Measurements from ENCODE around the gene UBQLN1.

The UBQLN1 gene

GRCh38 chr9:83688921-83689320, 18.8 kb downstream of the UBQLN1 start:
- H3K4me3 ChIP-seq (ENCODE audit: low read length in 2 of 2): no peak overlapping the region

GRCh38 chr9:83681490-83681889, 26.3 kb downstream of the UBQLN1 start:
- no peak overlapping the region for H3K9ac ChIP-seq (ENCODE audit: low read length in 2 of 2)
- peaks cover 17 to 18% of the 10 kb centered on the region in 2 donors for H3K36me3 ChIP-seq (ENCODE audit: control insufficient read depth in 2 of 2, insufficient read depth in 2 of 2, low read length in 2 of 2)
- no peaks in the 10 kb centered on the region for H3K9me3 ChIP-seq (ENCODE audit: control insufficient read depth in 2 of 2, low read length in 2 of 2)
- no peaks in the 10 kb centered on the region for H3K4me1 ChIP-seq (ENCODE audit: control insufficient read depth, insufficient read depth, low read length)
- no peak overlapping the region for H3K4me3 ChIP-seq (ENCODE audit: low read length in 2 of 2)
- no peaks in the 10 kb centered on the region for H3K27me3 ChIP-seq (ENCODE audit: control insufficient read depth in 1 of 2, insufficient read depth in 2 of 2, low read length in 2 of 2)
- no peak overlapping the region for H3K27ac ChIP-seq (ENCODE audit: low read length)

More at GRCh38 chr9:83688921-83689320, 18.8 kb downstream of the UBQLN1 start:
- Histone ChIP-seq H3K9ac (ENCODE audit: low read length in 2 of 2) (no peak overlapping the region), H3K36me3 (ENCODE audit: control insufficient read depth in 2 of 2, insufficient read depth in 2 of 2, low read length in 2 of 2) (no peaks in the 10 kb centered on the region), H3K27me3 (ENCODE audit: control insufficient read depth in 1 of 2, insufficient read depth in 2 of 2, low read length in 2 of 2) (no peaks in the 10 kb centered on the region), H3K27ac (ENCODE audit: low read length) (no peak overlapping the region), H3K9me3 (ENCODE audit: control insufficient read depth in 2 of 2, low read length in 2 of 2) (no peaks in the 10 kb centered on the region), H3K4me1 (ENCODE audit: control insufficient read depth, insufficient read depth, low read length) (no peaks in the 10 kb centered on the region)

- peaks cover 18 to 21% of the 10 kb centered on the region in 2 donors for H3K36me3 ChIP-seq (ENCODE audit: control insufficient read depth in 2 of 2, insufficient read depth in 2 of 2, low read length in 2 of 2)
- H3K27me3 ChIP-seq (ENCODE audit: control insufficient read depth in 1 of 2, insufficient read depth in 2 of 2, low read length in 2 of 2): no peaks in the 10 kb centered on the region
- H3K4me3 ChIP-seq (ENCODE audit: low read length in 2 of 2): no peak overlapping the region
- H3K27ac ChIP-seq (ENCODE audit: low read length): no peak overlapping the region
- no peak overlapping the region for H3K9ac ChIP-seq (ENCODE audit: low read length in 2 of 2)
- no peaks in the 10 kb centered on the region for H3K9me3 ChIP-seq (ENCODE audit: control insufficient read depth in 2 of 2, low read length in 2 of 2)
- no peaks in the 10 kb centered on the region for H3K4me1 ChIP-seq (ENCODE audit: control insufficient read depth, insufficient read depth, low read length)
Observed at GRCh38 chr9:83680233-83680632, 27.5 kb downstream of the UBQLN1 start.

- H3K36me3 ChIP-seq (ENCODE audit: control insufficient read depth in 2 of 2, insufficient read depth in 2 of 2, low read length in 2 of 2): peaks cover 22 to 37% of the 10 kb centered on the region in 2 donors
- H3K4me1 ChIP-seq (ENCODE audit: control insufficient read depth, insufficient read depth, low read length): no peaks in the 10 kb centered on the region
- no peak overlapping the region for H3K27ac ChIP-seq (ENCODE audit: low read length)
- H3K9me3 ChIP-seq (ENCODE audit: control insufficient read depth in 2 of 2, low read length in 2 of 2): no peaks in the 10 kb centered on the region
- no peaks in the 10 kb centered on the region for H3K27me3 ChIP-seq (ENCODE audit: control insufficient read depth in 1 of 2, insufficient read depth in 2 of 2, low read length in 2 of 2)
- H3K4me3 ChIP-seq (ENCODE audit: low read length in 2 of 2): no peak overlapping the region
- no peak overlapping the region for H3K9ac ChIP-seq (ENCODE audit: low read length in 2 of 2)
Observed at GRCh38 chr9:83677596-83677995, 30.2 kb downstream of the UBQLN1 start.

GRCh38 chr9:83675466-83675865, 32.3 kb downstream of the UBQLN1 start:
- no peaks in the 10 kb centered on the region for H3K9me3 ChIP-seq (ENCODE audit: control insufficient read depth in 2 of 2, low read length in 2 of 2)
- H3K4me3 ChIP-seq (ENCODE audit: low read length in 2 of 2): no peak overlapping the region
- H3K27me3 ChIP-seq (ENCODE audit: control insufficient read depth in 1 of 2, insufficient read depth in 2 of 2, low read length in 2 of 2): no peaks in the 10 kb centered on the region
- no peaks in the 10 kb centered on the region for H3K4me1 ChIP-seq (ENCODE audit: control insufficient read depth, insufficient read depth, low read length)
- no peak overlapping the region for H3K9ac ChIP-seq (ENCODE audit: low read length in 2 of 2)
- H3K36me3 ChIP-seq (ENCODE audit: control insufficient read depth in 2 of 2, insufficient read depth in 2 of 2, low read length in 2 of 2): peaks cover 25 to 42% of the 10 kb centered on the region in 2 donors
- no peak overlapping the region for H3K27ac ChIP-seq (ENCODE audit: low read length)

GRCh38 chr9:83671451-83671850, 36.3 kb downstream of the UBQLN1 start:
- Histone ChIP-seq H3K4me1 (ENCODE audit: control insufficient read depth, insufficient read depth, low read length) (no peaks in the 10 kb centered on the region), H3K27me3 (ENCODE audit: control insufficient read depth in 1 of 2, insufficient read depth in 2 of 2, low read length in 2 of 2) (no peaks in the 10 kb centered on the region), H3K27ac (ENCODE audit: low read length) (no peak overlapping the region), H3K36me3 (ENCODE audit: control insufficient read depth in 2 of 2, insufficient read depth in 2 of 2, low read length in 2 of 2) (peaks cover 22 to 36% of the 10 kb centered on the region in 2 donors), H3K9ac (ENCODE audit: low read length in 2 of 2) (no peak overlapping the region), H3K9me3 (ENCODE audit: control insufficient read depth in 2 of 2, low read length in 2 of 2) (no peaks in the 10 kb centered on the region), H3K4me3 (ENCODE audit: low read length in 2 of 2) (no peak overlapping the region)

- Histone ChIP-seq H3K9ac (ENCODE audit: low read length in 2 of 2) (no peak overlapping the region), H3K9me3 (ENCODE audit: control insufficient read depth in 2 of 2, low read length in 2 of 2) (no peaks in the 10 kb centered on the region), H3K4me3 (ENCODE audit: low read length in 2 of 2) (no peak overlapping the region), H3K27me3 (ENCODE audit: control insufficient read depth in 1 of 2, insufficient read depth in 2 of 2, low read length in 2 of 2) (no peaks in the 10 kb centered on the region), H3K36me3 (ENCODE audit: control insufficient read depth in 2 of 2, insufficient read depth in 2 of 2, low read length in 2 of 2) (peaks cover 22 to 32% of the 10 kb centered on the region in 2 donors), H3K4me1 (ENCODE audit: control insufficient read depth, insufficient read depth, low read length) (no peaks in the 10 kb centered on the region), H3K27ac (ENCODE audit: low read length) (no peak overlapping the region)
Observed at GRCh38 chr9:83670381-83670780, 37.4 kb downstream of the UBQLN1 start.

- Histone ChIP-seq H3K4me3 (ENCODE audit: low read length in 2 of 2) (no peak overlapping the region), H3K36me3 (ENCODE audit: control insufficient read depth in 2 of 2, insufficient read depth in 2 of 2, low read length in 2 of 2) (peaks cover 23 to 25% of the 10 kb centered on the region in 2 donors), H3K4me1 (ENCODE audit: control insufficient read depth, insufficient read depth, low read length) (no peaks in the 10 kb centered on the region), H3K9me3 (ENCODE audit: control insufficient read depth in 2 of 2, low read length in 2 of 2) (no peaks in the 10 kb centered on the region), H3K9ac (ENCODE audit: low read length in 2 of 2) (no peak overlapping the region), H3K27ac (ENCODE audit: low read length) (no peak overlapping the region), H3K27me3 (ENCODE audit: control insufficient read depth in 1 of 2, insufficient read depth in 2 of 2, low read length in 2 of 2) (no peaks in the 10 kb centered on the region)
Observed at GRCh38 chr9:83669067-83669466, 38.7 kb downstream of the UBQLN1 start.

GRCh38 chr9:83665580-83666200, 42.1 kb downstream of the UBQLN1 start:
- Histone ChIP-seq H3K9ac (ENCODE audit: low read length in 2 of 2) (no peak overlapping the region), H3K27ac (ENCODE audit: low read length) (no peak overlapping the region), H3K27me3 (ENCODE audit: control insufficient read depth in 1 of 2, insufficient read depth in 2 of 2, low read length in 2 of 2) (no peaks in the 10 kb centered on the region), H3K9me3 (ENCODE audit: control insufficient read depth in 2 of 2, low read length in 2 of 2) (no peaks in the 10 kb centered on the region), H3K4me1 (ENCODE audit: control insufficient read depth, insufficient read depth, low read length) (no peaks in the 10 kb centered on the region), H3K36me3 (ENCODE audit: control insufficient read depth in 2 of 2, insufficient read depth in 2 of 2, low read length in 2 of 2) (peaks cover 24 to 41% of the 10 kb centered on the region in 2 donors), H3K4me3 (ENCODE audit: low read length in 2 of 2) (no peak overlapping the region)

GRCh38 chr9:83662933-83663332, 44.8 kb downstream of the UBQLN1 start:
- H3K9ac ChIP-seq (ENCODE audit: low read length in 2 of 2): no peak overlapping the region
- H3K36me3 ChIP-seq (ENCODE audit: control insufficient read depth in 2 of 2, insufficient read depth in 2 of 2, low read length in 2 of 2): peaks cover 27 to 45% of the 10 kb centered on the region in 2 donors
- H3K9me3 ChIP-seq (ENCODE audit: control insufficient read depth in 2 of 2, low read length in 2 of 2): no peaks in the 10 kb centered on the region
- H3K27ac ChIP-seq (ENCODE audit: low read length): no peak overlapping the region
- no peak overlapping the region for H3K4me3 ChIP-seq (ENCODE audit: low read length in 2 of 2)
- H3K27me3 ChIP-seq (ENCODE audit: control insufficient read depth in 1 of 2, insufficient read depth in 2 of 2, low read length in 2 of 2): no peaks in the 10 kb centered on the region
- H3K4me1 ChIP-seq (ENCODE audit: control insufficient read depth, insufficient read depth, low read length): no peaks in the 10 kb centered on the region

- no peak overlapping the region for H3K27ac ChIP-seq (ENCODE audit: low read length)
- H3K27me3 ChIP-seq (ENCODE audit: control insufficient read depth in 1 of 2, insufficient read depth in 2 of 2, low read length in 2 of 2): no peaks in the 10 kb centered on the region
- no peaks in the 10 kb centered on the region for H3K9me3 ChIP-seq (ENCODE audit: control insufficient read depth in 2 of 2, low read length in 2 of 2)
- no peak overlapping the region for H3K9ac ChIP-seq (ENCODE audit: low read length in 2 of 2)
- no peaks in the 10 kb centered on the region for H3K4me1 ChIP-seq (ENCODE audit: control insufficient read depth, insufficient read depth, low read length)
- no peak overlapping the region for H3K4me3 ChIP-seq (ENCODE audit: low read length in 2 of 2)
- peaks cover 40 to 61% of the 10 kb centered on the region in 2 donors for H3K36me3 ChIP-seq (ENCODE audit: control insufficient read depth in 2 of 2, insufficient read depth in 2 of 2, low read length in 2 of 2)
Observed at GRCh38 chr9:83656952-83657351, 50.8 kb downstream of the UBQLN1 start.

All from stomach smooth muscle (tissue), 2 donors.